PC-3 (cell line): ENCODE measurements around the gene PTTG2.

ENCODE experiments used
- CTCF ChIP-seq: fragments of 300-600 bp; sonication (generic); conservative IDR thresholded peaks from 2 replicates; pipeline ENCODE4 v1.5.1; 2017; ENCODE audit warnings: antibody characterized with exemption, low read depth, mild to moderate bottlenecking, low read length
- EZH2phosphoT487 ChIP-seq: fragments of 300-600 bp; sonication (generic); IDR thresholded peaks from 2 replicates; pipeline ENCODE4 v1.6.1; 2018; ENCODE audit warnings: mild to moderate bottlenecking, antibody characterized with exemption, low read length, borderline replicate concordance

- TF ChIP-seq CTCF (no peak), EZH2phosphoT487 (no peak)
Observed at GRCh38 chr4:38001927-38002326, 41.7 kb downstream of the PTTG2 start.
